ENCODE measurements around the gene SP110.
"Not testable (repeated sequence)": the region's sequence is repeated elsewhere in the genome, so short reads cannot be mapped to it uniquely, and the experiment has no call there.

SP110 gene

DNA sequence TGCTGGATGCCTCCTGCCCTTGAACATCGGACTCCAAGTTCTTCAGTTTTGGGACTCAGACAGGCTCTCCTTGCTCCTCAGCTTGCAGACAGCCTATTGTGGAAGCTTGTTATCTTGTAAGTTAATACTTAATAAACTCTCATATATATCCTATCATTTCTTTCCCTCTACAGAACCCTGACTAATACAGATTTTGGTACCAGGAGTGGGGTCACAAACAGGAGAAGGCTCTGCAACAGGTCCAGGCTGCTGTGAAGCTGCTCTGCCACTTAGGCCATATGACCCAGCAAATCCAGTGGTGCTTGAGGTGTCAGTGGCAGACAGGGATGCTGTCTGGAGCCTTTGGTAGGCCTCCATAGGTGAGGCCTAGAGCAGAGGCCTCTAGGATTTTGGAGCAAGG lies 100.0 kb downstream of the SP110 start:
- not testable (repeated sequence) for DNase-seq

Data from activated CD4-positive, alpha-beta T cell treated with anti-CD3 and anti-CD28 coated beads, Interleukin-2, amount 50 U/mL, for 4 hours (primary cell).